Transverse colon (tissue), 4 donors: ENCODE measurements around the gene RABGEF1. TPM values are rescaled to one million over a fixed set of nuclear protein-coding genes. Genes with fewer than 3 reads are reported as not detected.

Experiments
- DNase-seq: peaks from one replicate; pipeline ENCODE4 v3.0.0-alpha.2; 2019
- H3K27ac ChIP-seq, 4 donors: fragments of 200-600 bp; sonication (generic); 2 replicates each; pipeline ENCODE4 v1.5.1; 2016 to 2018; ENCODE audit warnings: inconsistent platforms in 4 of 4
- H3K27me3 ChIP-seq: fragments of 200-600 bp; sonication (generic); 2 replicates; pipeline ENCODE4 v1.5.1; 2017; ENCODE audit warnings: inconsistent platforms
- H3K36me3 ChIP-seq, 4 donors: fragments of 200-600 bp; sonication (generic); 2 replicates each; pipeline ENCODE4 v1.5.1; 2017 to 2019; ENCODE audit warnings: inconsistent platforms in 4 of 4
- H3K4me1 ChIP-seq, 4 donors: fragments of 200-600 bp; sonication (generic); 2 replicates each; pipeline ENCODE4 v1.5.1; 2017 to 2020; ENCODE audit warnings: inconsistent platforms in 4 of 4
- H3K4me3 ChIP-seq, 4 donors: fragments of 200-600 bp; sonication (generic); 1 replicate in 1 of 4; 2 replicates in 3 of 4; pipeline versions ENCODE4 v1.5.1 to v1.6.1; 2017 to 2019; ENCODE audit warnings: inconsistent platforms in 4 of 4
- H3K9me3 ChIP-seq, 2 donors: fragments of 200-600 bp; sonication (generic); 2 replicates each; pipeline ENCODE4 v1.5.1; 2017 to 2019; ENCODE audit warnings: inconsistent platforms in 2 of 2
- EP300 ChIP-seq: sonication (generic); formaldehyde crosslinking; IDR thresholded peaks from one replicate; pipeline ENCODE4 v1.6.1; 2017; ENCODE audit warnings: antibody characterized with exemption, low read depth
- POLR2A ChIP-seq: fragments of 450-650 bp; IDR thresholded peaks from one replicate; pipeline ENCODE4 v1.6.1; 2016; ENCODE audit warnings: antibody characterized with exemption, mild to moderate bottlenecking, moderate library complexity
- POLR2AphosphoS5 ChIP-seq, 3 donors: sonication (generic); formaldehyde crosslinking; IDR thresholded peaks; one replicate each; pipeline ENCODE4 v1.6.1; 2016; ENCODE audit warnings: antibody characterized with exemption in 3 of 3
- WGBS, 2 donors: methylation state at CpG; one replicate each; pipeline ENCODE4 v1.1.5; 2018; ENCODE audit warnings: low coverage in 1 of 2; 5-methylcytosine and 5-hydroxymethylcytosine counted together
- in situ Hi-C, 4 donors: fragments of 200-750 bp; cut with MboI; loops; one replicate each; pipeline versions ENCODE4 v1.15.0 to v1.15.1; 2017; ENCODE audit warnings: low sequenced_read_pairs in 3 of 4, low pct_ligation_motif_present in 1 of 4, low pct_unique_long_range_greater_than_20kb in 1 of 4
- intact Hi-C: fragments of 100-400 bp; cut with DNase I; formaldehyde crosslinking; loops from one replicate; pipeline ENCODE4 v1.15.1; 2023; ENCODE audit warnings: low total_unique reads
- total RNA-seq, 4 donors: library from RNA; depleted of rRNA; stranded (reverse); fragments of >200 nt; gene quantifications; one replicate each; pipeline ENCODE4 v1.1.0, GENCODE V29; 2016
- TF ChIP-seq, protein P1 (sequence below), 5 experiments: fragments of 200-600 bp in 3 of 5; fragments of 450-650 bp in 2 of 5; sonication (generic) in 3 of 5; IDR thresholded peaks; 1 replicate in 2 of 5; 2 replicates in 3 of 5; pipeline ENCODE4 v1.5.1; 2016 to 2017; ENCODE audit warnings: antibody characterized with exemption in 5 of 5, inconsistent platforms in 3 of 5, mild to moderate bottlenecking in 2 of 5, moderate library complexity in 1 of 5

Gene RABGEF1
- total RNA-seq, 4 donors from 2014 or later: 12.7 to 32.9 (median 30.4) TPM

DNA sequence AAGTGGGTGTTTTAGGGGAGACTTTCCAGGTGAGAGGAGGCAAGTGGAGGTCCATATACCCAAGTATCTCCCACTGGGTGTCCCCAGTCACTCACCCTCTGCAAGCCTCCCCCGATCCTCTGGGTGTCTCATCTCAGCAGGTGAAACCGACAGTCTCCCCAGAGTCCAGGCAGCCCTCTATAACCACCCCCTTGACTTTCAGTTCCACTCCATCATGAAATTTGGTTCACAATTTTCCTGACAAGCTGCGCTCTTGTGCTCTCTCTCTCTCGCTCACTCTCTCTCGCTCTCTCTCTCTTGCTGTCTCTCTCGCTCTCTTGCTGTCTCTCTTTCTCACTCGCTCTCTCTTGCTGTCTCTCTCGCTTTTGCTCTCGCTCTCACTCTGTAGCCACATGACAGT lies 8.1 kb upstream of the RABGEF1 start:
- WGBS, 2 donors: 79 to 84% methylated on average over 6 to 9 of the region's 9 CpGs
- H3K4me1 ChIP-seq: peaks cover 0 to 10% (median 0%) of the 10 kb centered on the region in 4 donors
- no peak overlapping the region for H3K27ac ChIP-seq
- DNase-seq: no peak
- H3K27me3 ChIP-seq: no peaks in the 10 kb centered on the region
- no peak for TF ChIP-seq EP300
- no peak for TF ChIP-seq POLR2AphosphoS5 (IDR thresholded peaks at IDR 0.05)
- TF ChIP-seq POLR2A: no peak
- TF ChIP-seq, protein P1, sequence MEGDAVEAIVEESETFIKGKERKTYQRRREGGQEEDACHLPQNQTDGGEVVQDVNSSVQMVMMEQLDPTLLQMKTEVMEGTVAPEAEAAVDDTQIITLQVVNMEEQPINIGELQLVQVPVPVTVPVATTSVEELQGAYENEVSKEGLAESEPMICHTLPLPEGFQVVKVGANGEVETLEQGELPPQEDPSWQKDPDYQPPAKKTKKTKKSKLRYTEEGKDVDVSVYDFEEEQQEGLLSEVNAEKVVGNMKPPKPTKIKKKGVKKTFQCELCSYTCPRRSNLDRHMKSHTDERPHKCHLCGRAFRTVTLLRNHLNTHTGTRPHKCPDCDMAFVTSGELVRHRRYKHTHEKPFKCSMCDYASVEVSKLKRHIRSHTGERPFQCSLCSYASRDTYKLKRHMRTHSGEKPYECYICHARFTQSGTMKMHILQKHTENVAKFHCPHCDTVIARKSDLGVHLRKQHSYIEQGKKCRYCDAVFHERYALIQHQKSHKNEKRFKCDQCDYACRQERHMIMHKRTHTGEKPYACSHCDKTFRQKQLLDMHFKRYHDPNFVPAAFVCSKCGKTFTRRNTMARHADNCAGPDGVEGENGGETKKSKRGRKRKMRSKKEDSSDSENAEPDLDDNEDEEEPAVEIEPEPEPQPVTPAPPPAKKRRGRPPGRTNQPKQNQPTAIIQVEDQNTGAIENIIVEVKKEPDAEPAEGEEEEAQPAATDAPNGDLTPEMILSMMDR (IDR thresholded peaks at IDR 0.05): no peak
- intact Hi-C loops (no loop called here), in situ Hi-C loops (loop anchor here in 1 of 4 donors (10.0 kb wide), 1 partner anchor 48 kb away; no protein-coding TSS in a partner anchor)
- no peaks in the 10 kb centered on the region for H3K36me3 ChIP-seq
- no peaks in the 10 kb centered on the region for H3K9me3 ChIP-seq
- H3K4me3 ChIP-seq: no peak overlapping the region

DNA sequence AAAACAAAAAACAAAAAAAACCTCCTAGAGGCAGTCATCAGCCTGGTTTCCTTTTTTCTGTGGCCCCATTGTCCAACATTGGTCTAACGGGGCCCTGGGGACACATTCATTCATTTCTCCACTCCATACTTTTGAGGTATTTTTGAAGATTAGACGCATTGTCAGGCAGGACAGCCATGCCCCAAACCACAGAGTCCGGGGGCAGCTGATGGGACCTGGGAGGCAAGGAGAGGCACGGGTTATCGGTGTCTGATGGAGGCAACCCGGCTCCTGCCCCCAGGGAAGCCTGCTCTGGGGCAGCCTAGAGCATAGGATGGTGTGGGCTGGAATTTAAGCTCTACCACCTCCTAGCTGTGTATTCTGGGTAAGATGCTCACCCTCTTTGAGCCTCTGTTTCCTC lies 6.5 kb upstream of the RABGEF1 start:
- TF ChIP-seq POLR2AphosphoS5 (IDR thresholded peaks at IDR 0.05): no peak
- no peak for TF ChIP-seq POLR2A
- TF ChIP-seq, protein P1 (IDR thresholded peaks at IDR 0.05): no peak
- TF ChIP-seq EP300: no peak
- no peaks in the 10 kb centered on the region for H3K36me3 ChIP-seq
- no peak overlapping the region for H3K4me3 ChIP-seq
- intact Hi-C loops (no loop called here), in situ Hi-C loops (loop anchor here in 1 of 4 donors (10.0 kb wide), 1 partner anchor 49 kb away; no protein-coding TSS in a partner anchor)
- no peaks in the 10 kb centered on the region for H3K27me3 ChIP-seq
- no peak overlapping the region for H3K27ac ChIP-seq
- H3K4me1 ChIP-seq: peaks cover 0 to 10% (median 3%) of the 10 kb centered on the region in 4 donors
- no peak for DNase-seq
- 92 to 100% methylated on average over 1 to 6 of the region's 6 CpGs for WGBS, 2 donors
- no peaks in the 10 kb centered on the region for H3K9me3 ChIP-seq

DNA sequence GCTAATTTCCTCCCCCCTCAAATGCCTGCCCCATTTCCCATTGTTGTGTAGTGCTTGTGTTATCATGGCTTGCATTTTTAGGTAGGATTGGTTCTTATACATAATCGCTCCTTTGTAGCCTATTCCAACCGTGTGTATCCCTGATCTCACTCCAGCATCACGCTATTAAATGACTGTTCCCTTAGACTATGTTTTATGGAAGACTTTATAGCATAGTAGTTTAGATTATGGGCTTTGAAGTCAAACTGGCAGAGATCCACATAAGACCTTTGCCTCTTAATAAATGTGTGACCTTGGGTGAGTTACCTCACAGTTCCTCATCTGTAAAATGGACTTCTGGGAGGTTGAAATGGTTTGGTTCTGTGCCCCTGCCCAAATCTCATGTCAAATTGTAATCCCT lies 5.4 kb upstream of the RABGEF1 start:
- in situ Hi-C loops (loop anchor here in 1 of 4 donors (10.0 kb wide), 1 partner anchor 50 kb away; no protein-coding TSS in a partner anchor), intact Hi-C loops (no loop called here)
- Histone ChIP-seq H3K36me3 (no peaks in the 10 kb centered on the region), H3K9me3 (no peaks in the 10 kb centered on the region), H3K27ac (peak overlapping the region in 2 of 4 donors; percentile 1 to 44), H3K27me3 (no peaks in the 10 kb centered on the region), H3K4me3 (no peak overlapping the region), H3K4me1 (peaks cover 0 to 18% (median 12%) of the 10 kb centered on the region in 4 donors)
- no peak for DNase-seq
- TF ChIP-seq, protein P1 (IDR thresholded peaks at IDR 0.05): no peak
- no peak for TF ChIP-seq POLR2AphosphoS5 (IDR thresholded peaks at IDR 0.05)
- no peak for TF ChIP-seq EP300
- TF ChIP-seq POLR2A: no peak
- WGBS, 2 donors: 35 to 52% methylated on average over 2 to 3 of the region's 3 CpGs

DNA sequence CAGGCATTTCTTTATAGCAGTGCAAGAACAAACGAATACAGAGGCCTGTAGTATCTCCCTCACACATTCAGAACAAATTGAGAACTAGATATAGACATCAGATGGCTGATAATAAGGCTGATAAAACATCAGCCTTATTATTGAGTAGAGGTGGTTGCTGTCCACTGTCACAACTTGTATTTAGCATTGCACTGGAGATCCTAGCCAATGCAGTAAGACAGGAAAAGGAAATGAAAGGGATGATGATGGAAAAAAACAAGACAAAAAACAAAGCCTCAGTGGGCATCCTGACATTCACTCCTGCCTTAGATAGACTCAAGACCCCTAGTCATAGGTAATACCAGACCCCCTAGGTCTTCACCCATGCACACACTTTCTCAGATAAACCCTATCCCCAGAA lies 4.7 kb upstream of the RABGEF1 start:
- Histone ChIP-seq H3K27ac (no peak overlapping the region), H3K9me3 (no peaks in the 10 kb centered on the region), H3K4me1 (peaks cover 0 to 18% (median 12%) of the 10 kb centered on the region in 4 donors), H3K27me3 (no peaks in the 10 kb centered on the region), H3K36me3 (no peaks in the 10 kb centered on the region), H3K4me3 (no peak overlapping the region)
- no peak for DNase-seq
- intact Hi-C loops (no loop called here), in situ Hi-C loops (loop anchor here in 1 of 4 donors (10.0 kb wide), 1 partner anchor 51 kb away; no protein-coding TSS in a partner anchor)
- WGBS, 2 donors: 80 to 96% methylated on average over 1 of the region's 1 CpG
- no peak for TF ChIP-seq POLR2A
- no peak for TF ChIP-seq POLR2AphosphoS5 (IDR thresholded peaks at IDR 0.05)
- no peak for TF ChIP-seq EP300
- TF ChIP-seq, protein P1 (IDR thresholded peaks at IDR 0.05): no peak
